CD4-positive, alpha-beta T cell (primary cell): ENCODE results near the gene SDC4. TPM values are rescaled to one million over a fixed set of nuclear protein-coding genes. Genes with fewer than 3 reads are reported as not detected.

Source experiments
- ATAC-seq: fragments of 200-7000 bp; cut with Tn5 transposase; one replicate; pipeline ENCODE4 v1.10.0; 2022; ENCODE audit warnings: mild to moderate bottlenecking; ENCODE audit not compliant: poor library complexity
- CTCF ChIA-PET: fragments of 350-600 bp; sonication (Branson Sonifier 250); formaldehyde crosslinking; loops from one replicate; lab custom pipeline; 2021; ENCODE audit warnings: antibody characterized with exemption, inconsistent platforms; lab: Charles Lee
- POLR2A ChIA-PET: fragments of 350-600 bp; sonication (Branson Sonifier 250); formaldehyde crosslinking; loops from one replicate; lab custom pipeline; 2021; ENCODE audit warnings: antibody characterized with exemption, inconsistent platforms; lab: Charles Lee
- DNase-seq, 14 experiments: peaks; one replicate each; pipeline ENCODE4 v3.0.0-alpha.2; 2013 to 2020; ENCODE audit warnings: mixed read lengths in 2 of 14
- H3K27ac ChIP-seq, 2 donors: one replicate each; pipeline versions ENCODE4 v1.5.1 to v1.7.0; 2013; ENCODE audit warnings: low read length in 2 of 2, low read depth in 1 of 2, mild to moderate bottlenecking in 1 of 2
- H3K27me3 ChIP-seq, 2 experiments: 1 replicate in 1 of 2; 2 replicates in 1 of 2; pipeline versions ENCODE4 v1.6.1 to v1.7.0; 2013; ENCODE audit warnings: low read length in 2 of 2, control low read depth in 1 of 2, mild to moderate bottlenecking in 1 of 2, moderate library complexity in 1 of 2; ENCODE audit not compliant: insufficient read depth in 2 of 2, control insufficient read depth in 1 of 2
- H3K36me3 ChIP-seq: one replicate; pipeline ENCODE4 v1.6.1; 2013; ENCODE audit warnings: low read length, control low read depth; ENCODE audit not compliant: insufficient read depth
- H3K4me1 ChIP-seq: one replicate; pipeline ENCODE4 v1.6.1; 2013; ENCODE audit warnings: low read length, control low read depth; ENCODE audit not compliant: insufficient read depth
- H3K4me3 ChIP-seq: one replicate; pipeline ENCODE4 v1.5.1; 2013; ENCODE audit warnings: mild to moderate bottlenecking, low read length, moderate library complexity
- H3K9me3 ChIP-seq, 2 experiments: 1 replicate in 1 of 2; 2 replicates in 1 of 2; pipeline versions ENCODE4 v1.6.1 to v1.7.0; 2013; ENCODE audit warnings: low read length in 2 of 2, mild to moderate bottlenecking in 2 of 2, control low read depth in 1 of 2, moderate library complexity in 1 of 2; ENCODE audit not compliant: control insufficient read depth in 1 of 2, insufficient read depth in 1 of 2
- H3K27ac Mint-ChIP-seq: one replicate; pipeline ENCODE4 v1.8.0; 2020; ENCODE audit warnings: mixed read lengths
- H3K27me3 Mint-ChIP-seq: one replicate; pipeline ENCODE4 v1.8.0; 2021; ENCODE audit warnings: mixed read lengths
- H3K36me3 Mint-ChIP-seq: one replicate; pipeline ENCODE4 v1.8.0; 2021; ENCODE audit warnings: low read depth, mixed read lengths
- H3K4me1 Mint-ChIP-seq: one replicate; pipeline ENCODE4 v1.8.0; 2021; ENCODE audit warnings: low read depth, mixed read lengths
- H3K4me3 Mint-ChIP-seq: one replicate; pipeline ENCODE4 v1.8.0; 2020; ENCODE audit warnings: mild to moderate bottlenecking, mixed read lengths
- H3K9me3 Mint-ChIP-seq: one replicate; pipeline ENCODE4 v1.8.0; 2020; ENCODE audit warnings: mixed read lengths
- CTCF ChIP-seq: fragments of 200-600 bp; IDR thresholded peaks from one replicate; pipeline ENCODE4 v1.8.0; 2022; ENCODE audit warnings: antibody characterized with exemption, mild to moderate bottlenecking
- intact Hi-C, 2 experiments: fragments of 100-400 bp; cut with DNase I in 1 of 2; cut with micrococcal nuclease in 1 of 2; formaldehyde crosslinking; loops; one replicate each; pipeline versions ENCODE4 v1.15.1 to v1.9.0; 2023 to 2025; cut with DNase I, micrococcal nuclease
- total RNA-seq, 174 experiments: library from RNA in 2 of 174; stranded (reverse) in 2 of 174; gene quantifications; one replicate each; pipeline ENCODE4 v1.2.3 and lab custom pipeline; 2021 to 2026

Gene SDC4
- total RNA-seq, 2 experiments from 2014 or later = 1.0 to 1.1 TPM

DNA sequence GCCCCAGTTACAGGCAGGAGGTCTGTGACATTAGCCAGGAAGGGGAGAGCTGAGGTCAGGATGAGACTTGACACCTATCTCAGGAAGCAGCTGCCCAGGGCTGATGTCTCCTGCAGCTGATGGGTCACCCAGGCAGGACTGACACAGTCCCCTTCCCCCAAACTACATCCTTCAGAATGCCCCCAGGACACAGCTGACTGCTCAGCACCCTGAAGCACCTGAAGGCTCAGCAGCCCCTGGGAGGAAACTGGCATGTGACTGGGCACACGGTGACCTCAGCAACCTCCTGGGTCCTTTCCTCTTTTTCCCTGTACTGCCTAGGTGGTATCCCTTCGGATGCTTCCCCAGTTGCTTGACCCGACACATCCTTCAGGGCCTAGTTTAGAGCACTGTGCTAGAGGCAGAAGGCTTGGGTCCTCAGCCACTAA is 1.9 kb downstream of the SDC4 start:
- no peaks in the 10 kb centered on the region for H3K36me3 ChIP-seq
- Mint-ChIP-seq H3K4me3 (no peak overlapping the region), H3K27me3 (peaks cover 4% of the 10 kb centered on the region), H3K9me3 (no peaks in the 10 kb centered on the region), H3K27ac (no peak overlapping the region), H3K4me1 (peaks cover 7% of the 10 kb centered on the region), H3K36me3 (no peaks in the 10 kb centered on the region)
- no peaks in the 10 kb centered on the region for H3K27me3 ChIP-seq
- no peak overlapping the region for H3K27ac ChIP-seq
- DNase-seq (peak in 1 of 14 experiments; percentile 38), ATAC-seq (no peak)
- TF ChIP-seq CTCF = no peak
- ChIA-PET POLR2A (no interaction called here), CTCF (interaction anchor here (2.8 kb wide), 1 partner anchor 91 kb away, joined by 8 read pairs; no protein-coding TSS in a partner anchor)
- no peak overlapping the region for H3K4me3 ChIP-seq
- peaks cover 36% of the 10 kb centered on the region for H3K4me1 ChIP-seq
- intact Hi-C loops = no loop called here
- no peaks in the 10 kb centered on the region for H3K9me3 ChIP-seq

GRCh38 chr20:45345104-45345936 is 2.9 kb downstream of the SDC4 start:
- intact Hi-C loops = no loop called here
- Histone ChIP-seq H3K4me3 (no peak overlapping the region), H3K27ac (no peak overlapping the region), H3K36me3 (no peaks in the 10 kb centered on the region), H3K9me3 (no peaks in the 10 kb centered on the region), H3K4me1 (peaks cover 36% of the 10 kb centered on the region), H3K27me3 (no peaks in the 10 kb centered on the region)
- DNase-seq (no peak), ATAC-seq (no peak)
- Mint-ChIP-seq H3K27me3 (peaks cover 4% of the 10 kb centered on the region), H3K4me1 (peaks cover 7% of the 10 kb centered on the region), H3K27ac (no peak overlapping the region), H3K9me3 (no peaks in the 10 kb centered on the region), H3K4me3 (peak overlapping the region; percentile 51), H3K36me3 (no peaks in the 10 kb centered on the region)
- TF ChIP-seq CTCF = no peak
- ChIA-PET POLR2A (no interaction called here), CTCF (no interaction called here)

GRCh38 chr20:45344168-45344860 is 3.9 kb downstream of the SDC4 start:
- Histone ChIP-seq H3K9me3 (no peaks in the 10 kb centered on the region), H3K4me1 (peaks cover 36% of the 10 kb centered on the region), H3K27me3 (no peaks in the 10 kb centered on the region), H3K27ac (no peak overlapping the region), H3K4me3 (no peak overlapping the region), H3K36me3 (no peaks in the 10 kb centered on the region)
- peaks cover 4% of the 10 kb centered on the region for H3K27me3 Mint-ChIP-seq
- peak in 3 of 14 experiments; percentile 29 to 64 (median 52) for DNase-seq
- no peak overlapping the region for H3K4me3 Mint-ChIP-seq
- H3K27ac Mint-ChIP-seq = no peak overlapping the region
- H3K9me3 Mint-ChIP-seq = no peaks in the 10 kb centered on the region
- intact Hi-C loops = no loop called here
- ChIA-PET CTCF (no interaction called here), POLR2A (no interaction called here)
- H3K36me3 Mint-ChIP-seq = no peaks in the 10 kb centered on the region
- TF ChIP-seq CTCF = no peak
- peaks cover 7% of the 10 kb centered on the region for H3K4me1 Mint-ChIP-seq
- no peak for ATAC-seq
